Measurements from ENCODE around the gene EIF3K. TPM values are rescaled to one million over a fixed set of nuclear protein-coding genes. Genes with fewer than 3 reads are reported as not detected.
"Not testable (repeated sequence)": the region's sequence is repeated elsewhere in the genome, so short reads cannot be mapped to it uniquely, and the experiment has no call there.

The EIF3K gene, protein sequence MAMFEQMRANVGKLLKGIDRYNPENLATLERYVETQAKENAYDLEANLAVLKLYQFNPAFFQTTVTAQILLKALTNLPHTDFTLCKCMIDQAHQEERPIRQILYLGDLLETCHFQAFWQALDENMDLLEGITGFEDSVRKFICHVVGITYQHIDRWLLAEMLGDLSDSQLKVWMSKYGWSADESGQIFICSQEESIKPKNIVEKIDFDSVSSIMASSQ
- total RNA-seq = 350 and 735 TPM in 2 replicates

DNA sequence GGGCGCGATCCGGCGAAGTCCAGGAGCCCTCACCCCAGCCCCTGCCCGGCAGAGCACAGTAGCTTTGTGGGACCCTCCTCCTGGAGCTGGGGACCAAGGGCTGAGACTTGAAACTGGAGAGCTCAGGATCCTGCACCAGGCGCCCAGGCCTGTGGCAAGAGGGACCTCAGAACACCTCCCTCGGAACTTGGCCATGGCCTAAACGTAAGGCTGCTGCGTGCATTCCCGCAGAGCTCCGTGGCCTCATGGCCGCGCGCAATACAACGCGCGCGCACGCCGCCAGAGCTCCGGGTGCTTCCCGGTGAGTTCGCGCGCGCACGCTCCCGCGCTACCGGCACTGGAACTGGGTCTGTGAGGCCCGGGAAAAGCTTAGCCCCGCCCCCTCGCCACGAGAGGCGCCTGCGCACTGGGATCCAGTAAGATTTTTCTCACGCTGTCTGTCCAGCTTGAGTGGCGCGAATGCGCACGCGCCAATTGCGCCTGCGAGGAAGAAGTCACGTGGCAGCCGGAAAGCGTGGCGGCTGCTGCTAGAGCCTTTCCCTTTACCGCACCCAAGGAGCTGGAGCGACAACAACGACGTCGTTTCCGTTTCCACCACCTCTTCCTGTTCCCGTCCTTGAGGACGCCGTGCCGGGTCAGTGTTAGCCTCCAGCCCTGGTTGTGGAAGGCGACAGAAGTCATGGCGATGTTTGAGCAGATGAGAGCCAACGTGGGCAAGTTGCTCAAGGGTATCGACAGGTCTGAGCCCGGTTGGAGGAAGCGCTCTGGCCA lies at the start of gene EIF3K:
Gene EIF3K, plus strand, starts transcription at position 599 of the 771 bp plus-strand sequence. Its CDS starts 81 bp downstream, at position 680.
- peak; percentile 99 for DNase-seq

DNA sequence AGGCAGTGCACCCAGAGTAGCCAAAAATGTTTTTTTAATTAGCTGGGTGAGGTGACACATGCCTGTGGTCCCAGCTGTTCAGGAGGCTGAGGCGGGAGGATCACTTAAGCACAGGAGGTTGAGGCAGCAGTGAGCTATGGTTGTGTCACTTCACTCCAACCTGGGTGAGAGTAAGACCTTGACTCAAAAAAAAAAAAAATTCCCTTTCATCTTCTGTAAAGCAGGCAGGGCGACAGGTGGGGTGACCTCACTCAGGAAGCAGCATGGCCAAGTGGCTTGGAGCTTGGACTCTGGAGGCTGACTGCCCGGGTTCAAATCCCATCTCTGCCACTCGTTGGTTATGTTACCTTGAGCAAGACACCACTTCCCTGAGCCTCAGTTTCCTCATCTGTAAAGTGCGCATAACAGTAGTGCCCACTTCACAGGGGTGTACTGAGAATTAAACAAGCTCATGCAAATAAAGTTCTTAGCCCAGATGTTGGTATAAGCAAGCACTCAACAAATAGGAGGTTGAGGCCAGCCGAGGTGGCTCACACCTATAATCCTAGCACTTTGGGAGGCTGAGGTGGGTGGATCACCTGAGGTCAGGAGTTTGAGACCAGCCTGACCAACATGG lies 49.5 kb upstream of the EIF3K start:
- no peak for DNase-seq

DNA sequence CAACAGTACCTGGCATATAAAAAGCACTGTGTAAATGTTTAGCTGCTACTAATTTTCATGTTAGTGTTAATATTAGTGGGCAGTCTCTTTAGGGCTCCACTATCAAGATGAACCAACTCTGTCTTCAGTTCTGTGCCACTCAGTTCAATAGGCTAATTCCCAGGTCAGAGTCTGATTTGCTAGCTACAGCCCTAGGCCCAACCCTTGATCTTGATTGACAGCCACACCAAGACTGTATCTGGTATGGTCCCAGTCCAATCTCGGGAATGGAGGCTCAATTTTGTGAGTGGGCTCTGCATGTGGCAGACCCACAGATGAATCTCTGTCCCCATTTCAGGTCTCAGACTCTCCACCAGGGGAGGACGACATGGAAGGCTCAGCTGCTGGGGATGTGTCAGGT lies 47.3 kb upstream of the EIF3K start:
- DNase-seq = no peak

DNA sequence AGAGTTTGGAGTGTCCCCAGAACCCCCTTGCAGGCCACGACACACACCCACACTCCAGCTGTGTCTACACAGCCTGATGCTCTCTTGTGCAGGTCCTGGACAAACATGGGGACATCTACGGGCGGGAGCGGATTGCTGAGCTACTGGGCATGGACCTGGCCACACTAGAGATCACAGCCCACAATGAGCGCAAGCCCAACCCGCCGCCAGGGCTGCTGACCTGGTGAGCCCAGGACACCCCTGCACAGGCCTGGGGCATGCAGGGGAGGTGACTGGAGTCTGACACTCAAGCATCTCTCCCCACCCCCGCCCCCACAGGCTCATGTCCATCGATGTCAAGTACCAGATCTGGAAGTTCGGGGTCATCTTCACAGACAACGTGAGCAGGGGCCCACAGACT lies 41.2 kb upstream of the EIF3K start:
- DNase-seq = no peak

DNA sequence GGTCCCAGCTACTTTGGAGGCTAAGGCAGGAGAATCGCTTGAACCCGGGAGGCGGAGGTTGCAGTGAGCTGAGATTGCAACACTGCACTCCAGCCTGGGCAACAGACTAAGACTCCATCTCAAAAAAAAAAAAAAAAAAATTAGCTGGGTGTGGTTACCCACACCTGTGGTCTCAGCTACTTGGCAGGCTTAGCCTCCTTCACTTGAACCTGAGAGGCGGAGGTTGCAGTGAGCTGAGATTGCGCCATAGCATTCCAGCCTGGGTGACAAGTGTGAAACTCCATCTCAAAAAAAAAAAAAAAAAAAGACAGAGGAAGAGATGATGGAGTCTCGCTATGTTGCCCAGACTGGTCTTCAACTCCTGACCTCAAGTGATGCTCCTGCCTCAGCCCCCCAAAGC lies 39.7 kb upstream of the EIF3K start:
- DNase-seq = not testable (repeated sequence)

DNA sequence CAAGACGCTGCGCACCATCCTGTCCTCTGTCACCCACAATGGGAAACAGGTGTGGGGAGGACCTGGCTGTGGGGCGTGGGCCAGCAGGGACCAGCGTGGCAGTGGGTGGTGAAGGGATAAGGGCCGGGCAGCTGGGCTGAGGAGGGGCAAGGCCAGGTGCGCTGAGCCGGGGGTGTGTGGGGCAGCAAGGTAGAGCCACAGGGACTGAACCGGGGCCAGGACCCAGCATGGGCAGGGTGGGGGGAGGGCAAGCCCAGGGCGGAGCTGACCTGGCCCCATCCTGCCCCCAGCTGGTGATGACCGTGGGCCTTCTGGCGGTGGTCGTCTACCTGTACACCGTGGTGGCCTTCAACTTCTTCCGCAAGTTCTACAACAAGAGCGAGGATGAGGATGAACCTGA lies 38.9 kb upstream of the EIF3K start:
- no peak for DNase-seq

DNA sequence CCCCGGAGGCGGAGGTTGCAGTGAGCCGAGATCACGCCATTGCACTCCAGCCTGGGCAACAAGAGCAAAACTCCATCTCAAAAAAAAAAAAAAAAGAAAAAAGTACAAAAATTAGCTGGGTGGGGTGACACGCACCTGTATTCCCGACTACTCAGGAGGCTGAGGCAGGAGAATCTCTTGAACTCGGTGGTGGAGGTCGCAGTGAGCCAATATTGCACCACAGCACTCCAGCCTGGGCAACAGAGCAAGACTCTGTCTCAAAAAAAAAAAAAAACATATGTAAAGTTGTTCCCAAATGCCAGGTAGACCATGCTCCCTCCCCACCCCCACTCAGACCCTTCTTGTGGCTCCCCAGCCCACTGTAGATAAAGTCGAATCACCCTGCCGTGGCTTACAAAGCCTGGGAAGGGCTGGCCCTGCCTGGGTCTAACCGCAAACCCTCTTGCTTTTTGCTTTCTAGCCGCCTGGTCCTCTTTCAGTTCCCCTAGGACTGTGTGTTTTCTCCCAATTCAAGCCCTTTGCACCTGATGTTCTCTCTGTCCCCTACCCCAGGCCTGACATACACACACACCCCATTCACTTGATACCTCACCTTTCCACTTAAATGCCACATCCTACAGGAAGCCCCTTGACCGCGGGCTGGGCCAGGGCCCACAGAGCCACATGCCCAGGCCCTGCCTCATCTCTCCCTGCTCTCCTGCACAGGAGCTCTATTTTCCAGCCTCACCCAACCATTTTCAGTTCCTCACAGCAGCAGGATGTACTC lies 35.6 kb upstream of the EIF3K start:
- DNase-seq = no peak

DNA sequence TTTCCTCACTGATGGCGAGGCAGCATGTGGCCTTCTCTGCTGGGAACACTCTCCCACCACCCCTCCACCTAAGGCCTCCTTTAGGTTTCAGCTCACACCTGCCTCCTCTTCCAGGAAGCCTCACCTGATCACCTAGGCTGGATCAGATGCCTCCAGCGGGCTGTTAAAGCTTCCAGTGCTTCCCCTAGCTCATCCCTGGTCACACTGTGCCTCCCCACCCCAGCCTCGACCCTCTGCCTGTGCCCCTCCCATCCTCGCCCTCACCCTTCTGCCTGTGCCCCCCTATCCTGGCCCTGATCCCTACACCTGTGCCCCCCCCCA lies 35.0 kb upstream of the EIF3K start:
- no peak for DNase-seq

DNA sequence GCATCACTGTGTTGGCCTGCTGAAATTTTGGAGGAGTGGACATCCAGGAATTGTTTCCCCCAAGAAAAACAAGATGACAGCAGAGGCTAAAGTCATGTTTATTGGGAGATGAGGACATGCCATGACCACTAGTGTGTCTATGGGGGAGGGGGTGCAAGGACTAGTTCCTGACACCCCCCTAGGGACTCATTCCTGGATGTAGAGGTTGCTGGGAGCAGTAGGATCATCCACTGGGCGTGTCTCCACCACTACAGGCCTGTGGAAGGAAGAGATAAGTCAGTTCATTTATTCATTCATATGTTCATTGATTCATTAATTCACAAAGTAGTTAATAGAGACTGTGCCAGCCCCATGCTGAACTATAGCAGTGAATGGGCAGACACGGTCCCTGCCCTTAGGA lies 31.4 kb upstream of the EIF3K start:
- DNase-seq = no peak

DNA sequence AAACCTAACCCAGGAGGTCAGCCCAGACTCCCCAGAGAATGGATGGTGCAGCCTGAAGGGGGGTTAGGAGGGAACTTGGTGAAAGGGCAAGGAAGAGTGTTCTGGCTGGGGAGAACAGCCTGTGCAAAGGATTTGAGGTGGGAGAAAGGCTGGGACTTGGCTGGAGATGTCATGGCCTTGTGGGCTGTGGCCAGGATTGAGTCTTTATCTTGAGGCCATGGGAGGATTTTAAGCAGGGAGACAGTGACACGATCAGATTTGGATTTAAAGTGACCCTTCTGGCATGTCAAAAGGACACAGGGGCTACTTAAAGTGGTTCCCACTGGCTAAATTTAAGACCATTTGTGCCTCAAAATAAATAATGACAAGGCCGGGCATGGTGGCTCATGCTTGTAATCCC lies 30.9 kb upstream of the EIF3K start:
- DNase-seq = no peak

DNA sequence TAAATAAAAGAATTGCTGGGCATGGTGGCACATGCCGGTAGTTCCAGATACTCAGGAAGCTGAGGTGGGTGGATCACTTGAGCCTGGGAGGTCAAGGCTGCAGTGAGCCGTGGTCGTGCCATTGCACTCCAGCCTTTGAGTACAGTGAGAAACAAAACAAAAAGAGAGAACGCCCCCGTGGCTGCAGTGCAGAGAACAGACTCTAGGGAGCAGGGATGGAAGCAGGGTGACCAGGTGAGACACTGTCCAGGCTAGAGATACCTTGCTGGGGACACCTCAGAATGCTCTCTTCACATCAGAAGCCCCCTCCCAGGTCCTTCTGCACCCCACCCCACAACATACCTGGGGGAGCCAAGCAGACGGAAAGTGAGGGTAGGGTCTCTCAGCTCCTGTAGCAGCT lies 26.0 kb upstream of the EIF3K start:
- no peak for DNase-seq

DNA sequence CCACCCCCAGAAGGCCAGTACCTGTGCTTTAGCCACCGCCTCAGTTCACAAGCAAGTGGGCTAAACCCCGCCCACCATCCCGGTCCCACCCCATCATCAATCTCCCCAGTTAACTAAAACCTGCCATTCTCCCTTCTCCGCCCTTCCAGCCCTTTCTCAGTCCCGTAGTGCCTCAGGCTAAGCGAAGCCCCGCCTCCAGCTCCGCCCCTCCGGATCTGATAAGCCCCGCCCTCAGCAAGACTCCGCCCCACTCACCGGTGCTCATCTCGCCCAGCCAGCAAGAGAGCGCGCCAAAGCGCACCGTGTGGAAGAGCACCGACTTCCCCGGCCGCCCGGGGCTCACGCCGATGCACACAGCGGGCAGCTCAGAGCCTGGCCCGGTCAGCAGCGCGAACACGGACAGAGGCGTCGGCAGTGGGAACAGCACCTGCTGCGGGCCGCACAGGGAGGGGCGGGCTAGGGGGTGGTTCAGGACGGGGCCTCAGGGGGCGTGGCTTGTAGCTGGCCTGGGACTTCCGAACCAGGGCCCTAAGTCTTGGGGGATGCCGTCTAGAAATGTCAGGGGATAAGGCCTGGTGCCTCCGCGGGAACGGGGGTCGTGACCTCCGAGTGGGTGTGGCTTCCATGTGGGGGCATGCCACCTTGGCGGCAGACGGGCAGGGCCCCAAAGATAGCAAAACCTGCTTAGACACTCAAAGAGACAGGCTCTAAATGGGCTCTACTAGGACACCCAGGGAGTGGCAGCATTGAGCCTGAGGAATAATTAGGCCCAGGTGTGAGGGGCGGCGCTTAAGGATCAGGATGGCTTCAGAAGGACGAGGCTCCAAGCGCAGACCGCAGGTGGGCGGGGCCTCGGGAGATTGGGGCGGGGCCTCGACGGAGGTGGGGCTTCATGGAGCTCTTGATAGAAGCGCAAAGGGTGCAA lies 22.7 kb upstream of the EIF3K start:
- DNase-seq = peak; percentile 20

DNA sequence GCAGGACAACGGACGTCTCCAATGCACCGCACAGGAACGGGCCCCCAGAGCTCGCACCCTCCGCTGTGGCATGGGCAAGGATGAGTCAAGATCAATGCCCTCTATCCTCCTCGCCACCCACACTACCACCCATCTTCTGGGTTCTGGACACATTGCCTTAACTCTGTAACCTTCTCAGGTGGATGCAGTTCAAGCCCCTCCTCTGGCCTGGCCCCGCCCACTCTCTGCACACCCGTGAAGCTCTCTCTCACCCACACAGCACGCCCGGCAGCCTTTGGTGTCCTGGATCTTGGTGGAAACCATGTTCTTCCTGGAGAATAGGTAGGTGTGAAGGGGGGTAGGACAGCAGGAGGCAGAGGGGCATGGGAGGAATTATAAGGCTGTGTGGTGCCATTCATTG lies 21.9 kb upstream of the EIF3K start:
- no peak for DNase-seq

DNA sequence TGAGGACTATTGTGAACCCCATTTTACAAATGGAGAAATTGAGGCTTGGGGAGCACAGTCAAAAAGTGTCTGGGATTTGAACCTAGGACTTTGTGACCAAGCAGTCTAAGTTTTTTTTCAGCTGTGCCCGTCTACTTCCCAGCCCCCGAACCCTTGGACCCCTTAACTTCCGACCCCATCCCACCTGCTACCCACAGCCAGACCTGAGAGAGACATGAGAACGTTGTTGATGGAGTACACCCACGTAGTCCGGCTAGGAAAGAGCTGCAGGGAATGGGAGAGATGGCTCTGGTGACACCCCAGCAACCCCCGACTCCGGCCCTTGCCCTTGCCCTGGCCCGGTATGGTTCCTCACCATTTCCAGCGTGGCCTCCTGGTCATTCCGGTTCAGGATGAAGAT lies 19.3 kb upstream of the EIF3K start:
- DNase-seq = no peak

DNA sequence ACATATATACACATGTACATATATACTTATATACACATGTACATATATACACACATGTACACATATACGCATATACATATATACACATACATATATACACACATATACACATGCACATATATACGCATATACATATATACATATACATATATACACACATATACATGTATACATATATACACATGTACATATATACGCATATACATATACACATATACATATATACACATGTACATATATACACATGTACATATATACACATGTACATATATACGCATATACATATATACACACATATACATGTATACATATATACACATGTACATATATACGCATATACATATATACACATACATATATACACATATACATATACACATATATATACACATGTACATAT lies 16.1 kb upstream of the EIF3K start:
- DNase-seq = not testable (repeated sequence)

DNA sequence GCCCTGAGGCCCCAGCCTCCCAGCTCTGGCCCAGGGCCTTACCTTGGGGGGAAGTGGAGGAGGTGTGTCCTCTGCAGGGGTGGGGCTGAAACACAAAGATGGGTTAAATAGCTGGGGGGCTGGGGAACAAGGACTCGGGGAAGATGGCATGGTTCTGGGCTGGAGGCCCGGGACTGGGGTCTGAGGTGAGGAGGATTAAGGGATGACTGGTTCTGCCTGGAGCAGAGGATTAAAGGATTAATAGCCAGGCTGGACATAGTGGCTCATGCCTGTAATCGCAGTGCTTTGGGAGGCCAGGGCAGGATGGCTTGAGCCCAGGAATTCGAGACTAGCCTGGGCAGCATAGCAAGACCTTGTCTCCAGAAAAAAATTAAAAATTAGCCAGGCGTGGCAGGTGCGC lies 12.9 kb upstream of the EIF3K start:
- no peak for DNase-seq

DNA sequence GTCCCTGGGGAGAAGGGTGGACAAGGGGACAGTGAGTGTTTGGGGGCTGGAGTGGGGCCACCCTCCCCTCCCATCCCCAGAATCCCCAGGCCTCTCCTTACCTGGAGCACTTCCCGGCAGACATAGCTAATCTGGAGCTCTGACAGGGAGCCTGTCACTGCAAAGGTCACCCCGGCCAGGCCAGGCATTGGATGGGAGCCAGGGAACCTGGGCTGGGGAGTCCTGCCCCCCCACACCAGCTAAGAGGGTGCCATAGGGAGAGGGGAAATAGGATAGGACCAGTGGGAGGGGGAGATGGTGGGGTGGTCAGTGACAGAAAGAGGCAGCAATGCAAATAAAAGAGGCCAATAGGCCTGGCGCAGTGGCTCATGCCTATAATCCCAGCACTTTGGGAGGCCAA lies 4.7 kb upstream of the EIF3K start:
- no peak for DNase-seq

DNA sequence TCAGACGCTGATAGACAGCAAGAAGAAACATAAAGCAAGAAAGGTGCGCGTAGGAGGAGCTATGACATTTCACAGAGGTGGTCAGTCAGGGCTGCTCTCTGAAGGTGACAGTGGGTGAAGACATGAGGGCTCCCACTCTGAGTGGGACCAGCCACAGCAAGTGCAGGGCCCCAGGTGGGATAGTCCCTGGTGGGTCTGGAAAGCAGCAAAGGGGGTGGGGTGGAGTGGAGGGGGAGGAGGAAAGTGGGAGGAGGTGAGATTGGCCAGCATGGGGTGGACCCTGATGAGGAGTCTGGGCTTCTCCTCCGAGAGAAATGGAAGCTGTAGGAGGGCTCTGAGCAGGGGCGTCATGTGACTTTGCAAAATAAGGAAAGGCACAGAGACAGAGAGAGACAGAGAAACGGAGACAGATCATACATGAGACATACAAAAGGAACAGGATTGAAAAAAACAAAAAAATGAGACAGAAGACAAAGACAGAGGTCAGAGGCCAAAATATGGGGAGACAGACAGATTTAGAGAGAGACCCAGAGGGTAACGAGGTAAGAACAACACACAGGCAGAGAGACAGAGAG lies 3.9 kb upstream of the EIF3K start:
- DNase-seq = no peak

DNA sequence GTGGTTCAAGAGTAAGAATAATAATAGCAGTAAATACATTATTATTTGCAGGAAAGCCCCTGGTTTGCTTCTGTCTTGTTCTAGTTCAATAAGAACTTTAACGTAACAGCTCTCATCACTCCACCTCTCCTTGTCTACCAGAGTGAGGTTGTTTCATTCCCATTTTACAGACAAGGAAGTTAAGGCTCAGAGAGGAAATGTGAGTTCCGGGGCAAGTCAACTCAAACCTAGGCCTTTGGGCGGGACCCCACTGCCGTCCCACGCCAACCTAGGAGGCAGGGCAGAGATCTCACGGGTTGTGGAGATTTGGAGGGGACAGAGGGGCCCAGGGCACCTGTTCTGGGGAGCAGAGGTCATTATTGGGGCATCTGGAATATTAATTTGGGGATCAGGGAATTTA lies 2.7 kb upstream of the EIF3K start:
- no peak for DNase-seq

DNA sequence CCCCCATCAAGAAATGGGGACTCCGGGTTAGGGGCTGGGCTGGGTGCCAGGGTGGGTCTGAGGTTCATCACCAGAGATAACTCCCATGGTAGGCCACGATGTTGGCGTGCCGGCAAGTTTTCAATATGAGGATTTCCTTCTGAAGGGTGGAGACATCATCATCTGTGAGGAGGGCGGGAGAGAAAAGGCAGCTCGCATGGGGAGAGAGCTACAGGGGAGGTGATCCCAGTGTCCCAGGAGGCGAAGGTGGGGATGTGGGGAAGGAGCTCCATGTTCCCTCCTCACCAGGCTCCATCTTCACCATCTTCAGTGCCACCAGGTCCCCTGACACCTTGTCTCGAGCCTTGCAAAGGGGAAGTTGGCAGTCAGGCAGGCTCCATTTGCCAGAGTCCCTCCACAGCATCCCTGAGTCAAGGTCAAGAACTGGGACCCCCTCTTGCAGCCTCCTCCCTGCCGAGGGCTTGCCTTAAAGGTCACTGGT lies 1.7 kb upstream of the EIF3K start:
- no peak for DNase-seq

DNA sequence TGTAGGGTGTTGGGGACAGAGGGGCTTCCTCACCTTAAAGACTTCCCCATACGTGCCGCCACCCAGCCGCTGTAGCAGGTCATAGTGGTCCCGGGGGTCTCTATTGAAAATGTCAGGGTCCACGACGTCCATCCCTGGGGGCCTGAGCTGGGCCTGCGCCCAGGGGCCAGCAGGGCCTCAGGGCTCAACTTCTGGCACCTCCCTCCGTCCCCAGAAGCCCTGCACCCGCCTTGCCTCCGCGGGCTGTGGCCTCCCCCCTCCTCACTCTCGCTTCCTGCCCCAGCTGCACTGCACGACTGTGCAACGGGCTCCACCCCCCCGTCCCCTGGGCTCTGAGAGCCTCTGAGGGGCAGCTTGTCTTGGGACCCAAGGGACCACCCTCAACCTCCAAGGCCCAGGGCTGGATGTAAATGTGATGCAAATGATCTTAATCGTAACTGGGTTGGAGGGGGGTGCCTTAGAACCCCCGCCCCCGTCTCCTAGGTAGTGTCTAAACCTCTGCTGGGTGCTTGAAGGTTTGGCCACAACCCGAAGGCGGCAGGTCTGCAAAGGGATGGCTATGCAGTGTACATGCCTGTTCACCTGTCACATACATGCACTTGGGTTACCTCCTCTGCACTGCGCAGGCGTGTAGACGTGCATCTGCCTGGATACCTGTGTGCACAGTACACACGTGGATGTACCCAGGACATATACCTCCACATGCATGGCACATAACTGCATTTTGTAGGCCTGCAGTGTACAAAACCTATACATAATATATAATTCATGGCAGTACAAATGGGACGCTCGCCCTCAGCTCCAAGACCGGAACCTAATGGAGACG lies 1.0 kb upstream of the EIF3K start, which contains the start of gene MAP4K1:
Gene MAP4K1, minus strand, starts transcription at position 190 of the 826 bp plus-strand sequence. Its CDS starts 58 bp downstream, at position 132.
- DNase-seq = no peak
